Lower lobe of right lung (tissue), 2 donors: Measurements from ENCODE around the gene MAML3. TPM values are rescaled to one million over a fixed set of nuclear protein-coding genes. Genes with fewer than 3 reads are reported as not detected.

ENCODE experiments used
- ATAC-seq, 2 donors: fragments of 200-7000 bp; cut with Tn5 transposase; one replicate each; pipeline ENCODE4 v1.9.1; 2020 to 2022; ENCODE audit warnings: mild to moderate bottlenecking in 2 of 2, moderate library complexity in 2 of 2
- DNase-seq: peaks from one replicate; pipeline ENCODE4 v3.0.0-alpha.2; 2020
- H3K27ac ChIP-seq: fragments of 200-600 bp; one replicate; pipeline ENCODE4 v1.8.0; 2022
- H3K27me3 ChIP-seq: fragments of 200-600 bp; one replicate; pipeline ENCODE4 v1.8.0; 2022; ENCODE audit warnings: low read depth
- H3K36me3 ChIP-seq: fragments of 200-600 bp; one replicate; pipeline ENCODE4 v1.8.0; 2022; ENCODE audit warnings: mild to moderate bottlenecking
- H3K4me1 ChIP-seq: fragments of 200-600 bp; one replicate; pipeline ENCODE4 v1.8.0; 2022
- H3K4me3 ChIP-seq: fragments of 200-600 bp; one replicate; pipeline ENCODE4 v1.8.0; 2022; ENCODE audit warnings: mild to moderate bottlenecking
- H3K9me3 ChIP-seq: fragments of 200-600 bp; one replicate; pipeline ENCODE4 v1.8.0; 2022
- CTCF ChIP-seq: fragments of 200-600 bp; IDR thresholded peaks from one replicate; pipeline ENCODE4 v1.8.0; 2022; ENCODE audit warnings: antibody characterized with exemption, mild to moderate bottlenecking
- intact Hi-C: fragments of 100-400 bp; cut with DNase I; formaldehyde crosslinking; loops from one replicate; pipeline ENCODE4 v1.11.0; 2022
- total RNA-seq: library from RNA; stranded (reverse); fragmentation: NEBNext Ultra II Directional; extraction: Animal tissue kit (Norgen Biotek cat#: 25700); gene quantifications from one replicate; pipeline ENCODE4 v1.2.1, GENCODE V29; 2021
- donor health status: DM: no; HTN: yes; CAD: no; lungs with severe emphysema.

The MAML3 gene
- total RNA-seq, 1 donor from 2014 or later, result 12.5 TPM

GRCh38 chr4:139764686-139765310 is 389.2 kb downstream of the MAML3 start:
- DNase-seq (no peak), ATAC-seq (no peak)
- H3K9me3 ChIP-seq, result no peaks in the 10 kb centered on the region
- peak overlapping the region; percentile 80 for H3K27ac ChIP-seq
- intact Hi-C loops, result no loop called here
- H3K4me3 ChIP-seq, result peak overlapping the region; percentile 39
- no peak for TF ChIP-seq CTCF
- H3K36me3 ChIP-seq, result no peaks in the 10 kb centered on the region
- no peaks in the 10 kb centered on the region for H3K27me3 ChIP-seq
- peaks cover 47% of the 10 kb centered on the region for H3K4me1 ChIP-seq

GRCh38 chr4:139764182-139764581 is 389.8 kb downstream of the MAML3 start:
- Histone ChIP-seq H3K27ac (peak overlapping the region; percentile 80), H3K4me3 (peak overlapping the region; percentile 39), H3K9me3 (no peaks in the 10 kb centered on the region), H3K4me1 (peaks cover 47% of the 10 kb centered on the region), H3K27me3 (no peaks in the 10 kb centered on the region), H3K36me3 (no peaks in the 10 kb centered on the region)
- DNase-seq, result no peak
- no peak for TF ChIP-seq CTCF
- ATAC-seq, result peak; percentile 50 to 61
- intact Hi-C loops, result no loop called here

DNA sequence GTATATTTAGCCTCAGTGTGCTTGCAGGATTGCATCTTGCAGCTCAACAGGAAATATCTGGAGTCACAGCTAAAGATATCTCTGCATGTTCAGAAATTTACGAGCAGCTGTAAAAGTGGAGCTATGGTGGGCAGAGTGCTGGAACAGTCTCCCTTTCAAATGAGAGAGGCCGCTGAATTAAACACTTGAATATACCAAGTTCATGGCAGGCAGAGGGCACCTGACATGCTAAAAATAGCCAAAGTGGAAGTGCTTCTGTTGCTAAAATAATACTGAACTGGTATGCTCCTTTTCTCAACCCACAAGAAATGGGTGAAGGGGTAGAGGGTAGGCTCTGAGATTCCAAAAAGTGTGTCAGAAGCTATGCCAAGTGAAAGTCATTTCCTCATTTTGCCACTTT is 390.3 kb downstream of the MAML3 start:
- intact Hi-C loops, result no loop called here
- DNase-seq (no peak), ATAC-seq (peak; percentile 70 to 75)
- no peak for TF ChIP-seq CTCF
- Histone ChIP-seq H3K4me1 (peaks cover 47% of the 10 kb centered on the region), H3K36me3 (no peaks in the 10 kb centered on the region), H3K27ac (peak overlapping the region; percentile 80), H3K9me3 (no peaks in the 10 kb centered on the region), H3K27me3 (no peaks in the 10 kb centered on the region), H3K4me3 (peak overlapping the region; percentile 39)

DNA sequence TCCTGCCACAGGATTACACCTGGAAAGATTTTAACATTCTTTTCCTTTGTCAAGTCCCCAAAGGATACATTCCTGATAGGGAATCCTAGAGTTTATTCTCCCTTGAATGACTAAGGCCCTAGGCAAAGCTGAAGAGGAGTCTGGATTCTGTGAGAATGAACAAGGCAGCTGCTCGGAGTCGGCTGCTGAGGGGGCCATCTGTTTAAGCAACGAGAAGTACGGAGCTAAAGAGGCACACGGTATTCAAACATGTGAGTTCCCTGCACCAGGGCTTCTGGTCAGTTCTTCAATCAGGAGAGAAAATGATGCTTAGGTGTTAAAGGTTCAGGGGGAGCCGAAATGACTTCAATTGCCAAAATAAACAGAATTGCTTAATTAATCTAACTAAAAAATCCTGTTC is 390.8 kb downstream of the MAML3 start:
- H3K4me1 ChIP-seq, result peaks cover 47% of the 10 kb centered on the region
- no peak for TF ChIP-seq CTCF
- H3K27me3 ChIP-seq, result no peaks in the 10 kb centered on the region
- no peaks in the 10 kb centered on the region for H3K36me3 ChIP-seq
- peak overlapping the region; percentile 39 for H3K4me3 ChIP-seq
- no peaks in the 10 kb centered on the region for H3K9me3 ChIP-seq
- DNase-seq, result no peak
- no peak for ATAC-seq
- intact Hi-C loops, result no loop called here
- peak overlapping the region; percentile 80 for H3K27ac ChIP-seq

- ATAC-seq (peak; percentile 51 to 64), DNase-seq (no peak)
- Histone ChIP-seq H3K27ac (peak overlapping the region; percentile 80), H3K4me3 (peak overlapping the region; percentile 39), H3K27me3 (no peaks in the 10 kb centered on the region), H3K4me1 (peaks cover 47% of the 10 kb centered on the region), H3K9me3 (no peaks in the 10 kb centered on the region), H3K36me3 (no peaks in the 10 kb centered on the region)
- TF ChIP-seq CTCF, result no peak
- intact Hi-C loops, result no loop called here
Observed at GRCh38 chr4:139762720-139763119, 391.3 kb downstream of the MAML3 start.
